NCI-H1417 treated with DMSO at 0.1 percent for 48 hours (cell line): ENCODE results near the gene LDLRAD4.

Source experiments
- DNase-seq: peaks from one replicate; lab custom pipeline; 2025; lab: John Stamatoyannopoulos, UW

LDLRAD4 gene

GRCh38 chr18:13536578-13536977 is 318.0 kb downstream of the LDLRAD4 start:
- no peak for DNase-seq

GRCh38 chr18:13537022-13537780 is 318.6 kb downstream of the LDLRAD4 start:
- no peak for DNase-seq

- no peak for DNase-seq
These were observed 320.1 kb downstream of the LDLRAD4 start for GRCh38 chr18:13538630-13539029.

GRCh38 chr18:13539050-13539449 is 320.5 kb downstream of the LDLRAD4 start:
- no peak for DNase-seq

- no peak for DNase-seq
These were observed 321.4 kb downstream of the LDLRAD4 start for GRCh38 chr18:13539843-13540476.

GRCh38 chr18:13540477-13541182 is 322.1 kb downstream of the LDLRAD4 start:
- DNase-seq = no peak

- no peak for DNase-seq
These were observed 323.3 kb downstream of the LDLRAD4 start for GRCh38 chr18:13541621-13542519.

- DNase-seq = no peak
These were observed 323.9 kb downstream of the LDLRAD4 start for GRCh38 chr18:13542520-13542847.

GRCh38 chr18:13543144-13543543 is 324.6 kb downstream of the LDLRAD4 start:
- no peak for DNase-seq

GRCh38 chr18:13543811-13544732 is 325.5 kb downstream of the LDLRAD4 start:
- DNase-seq = no peak

- DNase-seq = no peak
These were observed 326.4 kb downstream of the LDLRAD4 start for GRCh38 chr18:13544953-13545352.

GRCh38 chr18:13545514-13545913 is 327.0 kb downstream of the LDLRAD4 start:
- DNase-seq = no peak

- DNase-seq = no peak
These were observed 327.4 kb downstream of the LDLRAD4 start for GRCh38 chr18:13545955-13546354.

GRCh38 chr18:13546638-13547037 is 328.1 kb downstream of the LDLRAD4 start:
- no peak for DNase-seq

GRCh38 chr18:13547347-13547746 is 328.8 kb downstream of the LDLRAD4 start:
- DNase-seq = no peak

GRCh38 chr18:13548106-13548819 is 329.7 kb downstream of the LDLRAD4 start:
- no peak for DNase-seq

- no peak for DNase-seq
These were observed 330.7 kb downstream of the LDLRAD4 start for GRCh38 chr18:13548966-13549879.

- DNase-seq = no peak
These were observed 331.3 kb downstream of the LDLRAD4 start for GRCh38 chr18:13549880-13550232.
